ENCODE data around the gene DCDC2C.

GRCh38 chr2:3867469-3867868 lies 164.1 kb downstream of the DCDC2C start:
- TF ChIP-seq RAD21 (IDR thresholded peaks at IDR 0.05; ENCODE audit: low read length) (no peak), POLR2A (IDR thresholded peaks at IDR 0.05; ENCODE audit: low read depth, low read length) (no peak), ELK1 (IDR thresholded peaks at IDR 0.05; ENCODE audit: borderline replicate concordance, low read depth, low read length) (no peak), CTCF (conservative IDR thresholded peaks at IDR 0.05; ENCODE audit: low read depth, low read length) (no peak), MAFK (IDR thresholded peaks at IDR 0.05; ENCODE audit: low read depth, low read length) (no peak), MAZ (IDR thresholded peaks at IDR 0.05; ENCODE audit: borderline replicate concordance, low read depth, low read length) (no peak), RCOR1 (IDR thresholded peaks at IDR 0.05; ENCODE audit: insufficient replicate concordance, low read length) (no peak), MXI1 (IDR thresholded peaks at IDR 0.05; ENCODE audit: borderline replicate concordance, low read depth, low read length) (no peak)
